ENCODE measurements around the gene CFC1.
"Not testable (repeated sequence)": the region's sequence is repeated elsewhere in the genome, so short reads cannot be mapped to it uniquely, and the experiment has no call there.

- not testable (repeated sequence) for TF ChIP-seq CTCF (IDR thresholded peaks at IDR 0.05); POLR2A (IDR thresholded peaks at IDR 0.05); EP300 (IDR thresholded peaks at IDR 0.05; ENCODE audit: low read depth)
Measured at GRCh38 chr2:130599393-130599792, at the start of gene CFC1.
